HG03196 (cell line): ENCODE results near the gene ZBTB8OS.
"Not testable (repeated sequence)": the region's sequence is repeated elsewhere in the genome, so short reads cannot be mapped to it uniquely, and the experiment has no call there.

Experiments
- ATAC-seq: cut with Tn5 transposase; IDR thresholded peaks from one replicate; pipeline ENCODE4 v1.9.1; 2021; ENCODE audit not compliant: unreplicated experiment

Gene ZBTB8OS

GRCh38 chr1:32650248-32650751 is at the start of gene ZBTB8OS:
Gene ZBTB8OS, minus strand, starts transcription at chr1:32650550. Its CDS starts 21 bp downstream, at chr1:32650529.
- ATAC-seq: peak; percentile 69

GRCh38 chr1:32696996-32697395 is 46.6 kb upstream of the ZBTB8OS start:
- not testable (repeated sequence) for ATAC-seq

GRCh38 chr1:32696041-32696440 is 45.7 kb upstream of the ZBTB8OS start:
- ATAC-seq: no peak

GRCh38 chr1:32695098-32695904 is 45.0 kb upstream of the ZBTB8OS start:
- no peak for ATAC-seq

GRCh38 chr1:32693455-32694174 is 43.3 kb upstream of the ZBTB8OS start:
- ATAC-seq: no peak

- ATAC-seq: no peak
Measured at GRCh38 chr1:32686387-32686786, 36.0 kb upstream of the ZBTB8OS start.

GRCh38 chr1:32685498-32685897 is 35.1 kb upstream of the ZBTB8OS start:
- no peak for ATAC-seq

- no peak for ATAC-seq
Measured at GRCh38 chr1:32684167-32684811, 33.9 kb upstream of the ZBTB8OS start.

- ATAC-seq: no peak
Measured at GRCh38 chr1:32683397-32683796, 33.0 kb upstream of the ZBTB8OS start.

- no peak for ATAC-seq
Measured at GRCh38 chr1:32681999-32682398, 31.6 kb upstream of the ZBTB8OS start.

GRCh38 chr1:32681509-32681908 is 31.2 kb upstream of the ZBTB8OS start:
- no peak for ATAC-seq

GRCh38 chr1:32680642-32681041 is 30.3 kb upstream of the ZBTB8OS start:
- ATAC-seq: no peak

GRCh38 chr1:32679993-32680392 is 29.6 kb upstream of the ZBTB8OS start:
- ATAC-seq: not testable (repeated sequence)

- no peak for ATAC-seq
Measured at GRCh38 chr1:32676945-32677344, 26.6 kb upstream of the ZBTB8OS start.

- ATAC-seq: not testable (repeated sequence)
Measured at GRCh38 chr1:32668716-32669115, 18.4 kb upstream of the ZBTB8OS start.

- no peak for ATAC-seq
Measured at GRCh38 chr1:32666901-32667566, 16.7 kb upstream of the ZBTB8OS start.

GRCh38 chr1:32665915-32666314 is 15.6 kb upstream of the ZBTB8OS start:
- no peak for ATAC-seq

GRCh38 chr1:32659581-32659980 is 9.2 kb upstream of the ZBTB8OS start:
- ATAC-seq: no peak

GRCh38 chr1:32652244-32652962 is 2.1 kb upstream of the ZBTB8OS start:
- no peak for ATAC-seq

- peak; percentile 24 for ATAC-seq
Measured at GRCh38 chr1:32651461-32652073, 1.2 kb upstream of the ZBTB8OS start.
